Measurements from ENCODE around the gene TSPAN4. TPM values are rescaled to one million over a fixed set of nuclear protein-coding genes. Genes with fewer than 3 reads are reported as not detected.

TSPAN4 gene
- total RNA-seq, 1 donor from 2014 or later: 69.2 TPM

- H3K27ac Mint-ChIP-seq (ENCODE audit: unreplicated experiment): peak overlapping the region; percentile 91
- peaks cover 6% of the 10 kb centered on the region for H3K36me3 Mint-ChIP-seq (ENCODE audit: low read depth)
- peak overlapping the region; percentile 83 for H3K4me3 Mint-ChIP-seq (ENCODE audit: unreplicated experiment)
- TF ChIP-seq, protein P1, sequence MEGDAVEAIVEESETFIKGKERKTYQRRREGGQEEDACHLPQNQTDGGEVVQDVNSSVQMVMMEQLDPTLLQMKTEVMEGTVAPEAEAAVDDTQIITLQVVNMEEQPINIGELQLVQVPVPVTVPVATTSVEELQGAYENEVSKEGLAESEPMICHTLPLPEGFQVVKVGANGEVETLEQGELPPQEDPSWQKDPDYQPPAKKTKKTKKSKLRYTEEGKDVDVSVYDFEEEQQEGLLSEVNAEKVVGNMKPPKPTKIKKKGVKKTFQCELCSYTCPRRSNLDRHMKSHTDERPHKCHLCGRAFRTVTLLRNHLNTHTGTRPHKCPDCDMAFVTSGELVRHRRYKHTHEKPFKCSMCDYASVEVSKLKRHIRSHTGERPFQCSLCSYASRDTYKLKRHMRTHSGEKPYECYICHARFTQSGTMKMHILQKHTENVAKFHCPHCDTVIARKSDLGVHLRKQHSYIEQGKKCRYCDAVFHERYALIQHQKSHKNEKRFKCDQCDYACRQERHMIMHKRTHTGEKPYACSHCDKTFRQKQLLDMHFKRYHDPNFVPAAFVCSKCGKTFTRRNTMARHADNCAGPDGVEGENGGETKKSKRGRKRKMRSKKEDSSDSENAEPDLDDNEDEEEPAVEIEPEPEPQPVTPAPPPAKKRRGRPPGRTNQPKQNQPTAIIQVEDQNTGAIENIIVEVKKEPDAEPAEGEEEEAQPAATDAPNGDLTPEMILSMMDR (IDR thresholded peaks at IDR 0.05): no peak
- no peak for DNase-seq (ENCODE audit: low spot score)
- H3K9me3 Mint-ChIP-seq (ENCODE audit: low read depth): no peaks in the 10 kb centered on the region
- peaks cover 59% of the 10 kb centered on the region for H3K4me1 Mint-ChIP-seq (ENCODE audit: low read depth)
- no peaks in the 10 kb centered on the region for H3K27me3 Mint-ChIP-seq (ENCODE audit: low read depth)
Observed at GRCh38 chr11:841981-842369, 677 bp upstream of the TSPAN4 start.

- Mint-ChIP-seq H3K4me3 (ENCODE audit: unreplicated experiment) (peak overlapping the region; percentile 85), H3K27me3 (ENCODE audit: low read depth) (no peaks in the 10 kb centered on the region), H3K27ac (ENCODE audit: unreplicated experiment) (peak overlapping the region; percentile 94), H3K36me3 (ENCODE audit: low read depth) (peaks cover 4% of the 10 kb centered on the region), H3K9me3 (ENCODE audit: low read depth) (no peaks in the 10 kb centered on the region), H3K4me1 (ENCODE audit: low read depth) (peaks cover 61% of the 10 kb centered on the region)
- TF ChIP-seq, protein P1 (IDR thresholded peaks at IDR 0.05): peak; percentile 53
- no peak for DNase-seq (ENCODE audit: low spot score)
Observed at GRCh38 chr11:843086-843734, 558 bp downstream of the TSPAN4 start.

DNA sequence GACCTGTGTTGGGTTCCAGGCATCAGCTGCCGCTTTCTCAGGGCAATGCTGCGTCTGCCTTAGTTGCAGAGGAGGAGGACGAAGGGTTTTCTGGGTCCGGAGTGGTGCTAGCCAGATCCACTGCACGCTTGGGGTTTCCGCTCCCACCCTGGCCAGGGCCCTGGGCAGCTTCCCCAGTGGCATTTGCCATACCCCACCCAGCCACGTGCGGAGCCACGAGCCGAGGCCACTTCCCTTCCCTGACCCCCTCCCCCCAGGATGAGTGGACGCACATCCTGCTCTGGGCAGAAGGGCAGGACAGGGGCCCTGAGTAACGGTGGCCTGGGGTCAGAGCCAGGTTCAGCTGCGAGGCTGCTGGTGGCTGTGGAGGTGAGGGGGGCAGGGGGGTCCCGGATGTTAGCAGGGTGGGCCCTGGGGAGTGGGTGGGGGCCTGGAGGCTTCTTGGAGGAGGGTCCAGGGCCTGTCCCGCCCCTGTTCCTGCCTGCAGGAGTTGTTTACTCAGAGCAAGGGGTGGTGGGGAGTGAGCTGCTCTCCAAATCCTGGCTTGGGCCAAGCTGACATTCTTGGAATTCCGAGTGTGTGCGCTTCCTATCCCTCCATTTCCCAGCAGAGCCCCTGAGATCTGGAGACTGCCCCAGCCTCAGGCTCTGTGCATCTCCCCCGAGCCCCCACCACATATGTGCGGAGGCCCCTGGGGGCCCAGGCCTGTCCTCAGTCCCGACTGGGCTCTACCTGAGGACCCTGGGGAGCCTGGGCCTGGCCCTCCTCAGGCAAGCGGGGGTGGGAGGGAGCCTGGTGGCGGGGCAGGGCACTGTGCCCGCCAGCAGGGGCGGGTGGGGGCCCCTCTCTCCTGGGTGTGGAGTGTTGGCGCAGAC lies 1.4 kb downstream of the TSPAN4 start:
- peaks cover 4% of the 10 kb centered on the region for H3K36me3 Mint-ChIP-seq (ENCODE audit: low read depth)

DNA sequence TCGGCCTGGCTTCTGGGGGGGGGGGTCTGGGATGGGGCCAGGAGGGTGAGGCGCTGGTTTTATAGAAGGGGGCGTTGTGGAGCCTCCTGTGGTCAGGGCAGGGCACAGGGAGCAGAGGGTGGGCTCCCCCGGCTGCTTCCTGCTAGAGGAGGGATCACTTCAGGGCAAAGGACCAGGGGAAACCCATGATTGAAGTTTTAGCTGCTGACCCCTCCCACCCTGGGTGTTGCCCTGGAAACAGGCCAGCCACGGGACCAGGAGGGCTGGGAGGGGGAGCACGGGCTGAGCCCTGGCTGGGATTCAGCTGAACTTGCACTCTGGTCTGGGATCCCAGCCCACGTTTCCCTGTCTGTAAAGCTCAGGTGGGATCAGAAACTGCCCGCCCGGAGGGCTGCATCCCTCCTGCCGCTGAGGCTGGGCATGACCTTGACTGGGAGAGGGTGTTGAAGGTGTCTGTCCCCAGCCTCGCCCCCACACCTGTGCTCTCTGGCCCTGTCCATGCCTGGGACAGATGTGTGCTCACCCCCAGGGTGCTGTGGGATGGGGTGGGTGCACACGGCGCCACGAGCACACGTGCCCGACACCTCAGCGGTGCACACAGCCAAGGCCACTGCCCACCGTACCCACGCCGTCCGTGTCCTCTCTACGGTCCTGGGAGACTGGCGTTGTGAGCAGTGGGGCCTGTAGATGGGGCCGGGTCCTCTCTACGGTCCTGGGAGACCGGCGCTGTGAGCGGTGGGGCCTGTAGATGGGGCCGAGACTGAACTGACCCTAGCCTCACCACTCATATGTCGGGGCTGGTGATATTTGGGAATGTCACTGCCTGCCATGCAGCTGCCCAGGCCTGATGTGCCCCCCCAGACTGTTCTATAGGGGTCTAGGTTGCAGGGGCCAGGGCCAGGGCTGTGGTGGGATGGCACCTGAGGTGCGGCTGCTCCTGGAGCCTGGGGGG lies 2.3 kb downstream of the TSPAN4 start:
- Mint-ChIP-seq H3K36me3 (ENCODE audit: low read depth) (peaks cover 3% of the 10 kb centered on the region), H3K4me1 (ENCODE audit: low read depth) (peaks cover 52% of the 10 kb centered on the region), H3K4me3 (ENCODE audit: unreplicated experiment) (peak overlapping the region; percentile 60), H3K9me3 (ENCODE audit: low read depth) (no peaks in the 10 kb centered on the region), H3K27ac (ENCODE audit: unreplicated experiment) (peak overlapping the region; percentile 85), H3K27me3 (ENCODE audit: low read depth) (no peaks in the 10 kb centered on the region)
- TF ChIP-seq, protein P1 (IDR thresholded peaks at IDR 0.05): peak; percentile 57
- no peak for DNase-seq (ENCODE audit: low spot score)

More for the DNA sequence above, 1.4 kb downstream of the TSPAN4 start:
- Mint-ChIP-seq H3K27ac (ENCODE audit: unreplicated experiment) (peak overlapping the region; percentile 94), H3K9me3 (ENCODE audit: low read depth) (no peaks in the 10 kb centered on the region), H3K27me3 (ENCODE audit: low read depth) (no peaks in the 10 kb centered on the region), H3K4me1 (ENCODE audit: low read depth) (peaks cover 56% of the 10 kb centered on the region), H3K4me3 (ENCODE audit: unreplicated experiment) (peak overlapping the region; percentile 85)
- TF ChIP-seq, protein P1 (IDR thresholded peaks at IDR 0.05): no peak
- no peak for DNase-seq (ENCODE audit: low spot score)
